ENCODE data around the gene ZC3H8. TPM values are rescaled to one million over a fixed set of nuclear protein-coding genes. Genes with fewer than 3 reads are reported as not detected.

The ZC3H8 gene
- total and polyA plus RNA-seq, 11 donors: 5.1 to 12.2 (median 7.8) TPM

GRCh38 chr2:112229348-112229747 is 25.5 kb downstream of the ZC3H8 start:
- Histone ChIP-seq H3K27me3 (no peaks in the 10 kb centered on the region), H3K4me3 (no peak overlapping the region), H3K36me3 (peaks cover 0 to 69% (median 43%) of the 10 kb centered on the region in 9 donors), H3K9me3 (peaks cover 0 to 5% (median 0%) of the 10 kb centered on the region in 12 donors), H3K4me1 (no peaks in the 10 kb centered on the region), H3K27ac (no peak overlapping the region)
- no peak for ATAC-seq
- TF ChIP-seq POLR2A (IDR thresholded peaks at IDR 0.05): no peak
- TF ChIP-seq, protein P1, sequence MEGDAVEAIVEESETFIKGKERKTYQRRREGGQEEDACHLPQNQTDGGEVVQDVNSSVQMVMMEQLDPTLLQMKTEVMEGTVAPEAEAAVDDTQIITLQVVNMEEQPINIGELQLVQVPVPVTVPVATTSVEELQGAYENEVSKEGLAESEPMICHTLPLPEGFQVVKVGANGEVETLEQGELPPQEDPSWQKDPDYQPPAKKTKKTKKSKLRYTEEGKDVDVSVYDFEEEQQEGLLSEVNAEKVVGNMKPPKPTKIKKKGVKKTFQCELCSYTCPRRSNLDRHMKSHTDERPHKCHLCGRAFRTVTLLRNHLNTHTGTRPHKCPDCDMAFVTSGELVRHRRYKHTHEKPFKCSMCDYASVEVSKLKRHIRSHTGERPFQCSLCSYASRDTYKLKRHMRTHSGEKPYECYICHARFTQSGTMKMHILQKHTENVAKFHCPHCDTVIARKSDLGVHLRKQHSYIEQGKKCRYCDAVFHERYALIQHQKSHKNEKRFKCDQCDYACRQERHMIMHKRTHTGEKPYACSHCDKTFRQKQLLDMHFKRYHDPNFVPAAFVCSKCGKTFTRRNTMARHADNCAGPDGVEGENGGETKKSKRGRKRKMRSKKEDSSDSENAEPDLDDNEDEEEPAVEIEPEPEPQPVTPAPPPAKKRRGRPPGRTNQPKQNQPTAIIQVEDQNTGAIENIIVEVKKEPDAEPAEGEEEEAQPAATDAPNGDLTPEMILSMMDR (IDR thresholded peaks at IDR 0.05): no peak
- DNase-seq: no peak
- intact Hi-C loops (cut with DNase I): no loop called here

DNA sequence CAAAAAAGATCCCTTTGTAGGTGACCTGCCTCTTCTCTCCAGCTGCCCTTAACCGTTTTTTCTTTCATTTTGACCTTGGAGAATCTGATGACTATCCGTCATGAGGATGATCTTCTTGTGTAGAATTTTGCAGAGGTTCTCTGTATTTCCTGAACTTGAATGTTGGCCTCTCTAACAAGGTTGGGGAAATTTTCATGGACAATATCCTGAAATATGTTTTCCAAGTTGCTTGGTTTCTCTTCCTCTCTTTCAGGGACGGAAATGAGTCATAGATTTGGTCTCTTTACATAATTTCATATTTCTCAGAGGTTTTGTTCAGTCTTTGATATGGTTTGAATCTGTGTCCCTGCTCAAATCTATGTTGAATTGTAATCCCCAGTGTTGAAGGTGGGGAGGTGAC is 34.0 kb downstream of the ZC3H8 start:
- TF ChIP-seq, protein P1 (IDR thresholded peaks at IDR 0.05): no peak
- no peak for TF ChIP-seq POLR2A (IDR thresholded peaks at IDR 0.05)
- Histone ChIP-seq H3K27ac (no peak overlapping the region), H3K36me3 (peaks cover 0 to 24% (median 4%) of the 10 kb centered on the region in 9 donors), H3K4me3 (no peak overlapping the region), H3K27me3 (no peaks in the 10 kb centered on the region), H3K9me3 (peaks cover 0 to 9% (median 0%) of the 10 kb centered on the region in 12 donors), H3K4me1 (peaks cover 0 to 7% (median 0%) of the 10 kb centered on the region in 12 donors)
- DNase-seq (no peak), ATAC-seq (no peak)
- intact Hi-C loops (cut with DNase I): no loop called here
- WGBS, 4 donors: 93 to 97% (median 96%) methylated on average over 3 of the region's 3 CpGs

DNA sequence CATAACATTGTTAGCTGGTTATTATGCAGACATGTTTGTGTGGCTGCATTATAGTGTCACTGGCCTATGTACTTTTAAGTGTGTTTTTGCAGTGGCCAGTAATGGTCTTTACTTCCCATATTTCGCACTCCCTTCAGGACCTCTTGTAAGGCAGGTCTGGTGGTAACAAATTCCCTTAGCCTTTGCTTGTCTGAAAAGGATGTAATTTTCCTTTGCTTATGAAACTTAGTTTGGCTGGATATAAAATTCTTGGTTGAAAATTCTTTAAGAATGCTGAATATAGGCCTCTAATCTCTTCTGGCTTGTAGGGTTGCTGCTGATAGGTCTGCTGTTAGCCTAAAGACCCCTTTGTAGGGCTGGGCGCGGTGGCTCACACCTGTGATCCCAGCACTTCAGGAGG is 34.7 kb downstream of the ZC3H8 start:
- DNase-seq (no peak), ATAC-seq (no peak)
- Histone ChIP-seq H3K4me3 (no peak overlapping the region), H3K27me3 (no peaks in the 10 kb centered on the region), H3K9me3 (peaks cover 0 to 9% (median 0%) of the 10 kb centered on the region in 12 donors), H3K4me1 (peaks cover 0 to 7% (median 0%) of the 10 kb centered on the region in 12 donors), H3K36me3 (peaks cover 0 to 26% (median 11%) of the 10 kb centered on the region in 9 donors), H3K27ac (no peak overlapping the region)
- TF ChIP-seq, protein P1 (IDR thresholded peaks at IDR 0.05): no peak
- TF ChIP-seq POLR2A (IDR thresholded peaks at IDR 0.05): no peak
- intact Hi-C loops (cut with DNase I): no loop called here
- 97 to 99% (median 98%) methylated on average over 3 of the region's 3 CpGs for WGBS, 4 donors

DNA sequence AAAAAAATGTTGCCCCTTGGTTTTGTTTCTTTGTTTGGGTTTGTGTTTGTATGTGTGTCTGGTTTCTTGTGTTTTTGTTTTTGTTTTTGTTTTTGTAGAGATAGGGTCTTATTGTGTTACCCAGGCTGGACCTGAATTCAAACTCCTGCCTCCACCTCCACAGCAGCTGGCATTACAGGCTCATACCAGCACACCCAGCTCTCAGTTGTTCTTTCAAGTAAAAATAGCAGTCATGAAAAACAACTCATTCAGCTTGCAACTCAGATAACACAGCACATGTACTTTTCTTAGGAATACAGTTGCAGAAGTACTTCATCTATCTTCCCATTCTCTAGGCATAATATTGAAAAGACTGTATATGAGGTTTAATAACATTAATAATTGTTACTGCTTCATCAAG is 37.0 kb downstream of the ZC3H8 start:
- intact Hi-C loops (cut with DNase I): no loop called here
- peaks cover 0 to 9% (median 0%) of the 10 kb centered on the region in 12 donors for H3K9me3 ChIP-seq
- H3K27me3 ChIP-seq: no peaks in the 10 kb centered on the region
- H3K27ac ChIP-seq: no peak overlapping the region
- ATAC-seq (peak; percentile 50 to 81 (median 71)), DNase-seq (no peak)
- no peak for TF ChIP-seq POLR2A (IDR thresholded peaks at IDR 0.05)
- TF ChIP-seq, protein P1 (IDR thresholded peaks at IDR 0.05): no peak
- peaks cover 0 to 28% (median 21%) of the 10 kb centered on the region in 9 donors for H3K36me3 ChIP-seq
- H3K4me3 ChIP-seq: no peak overlapping the region
- peaks cover 0 to 7% (median 0%) of the 10 kb centered on the region in 12 donors for H3K4me1 ChIP-seq
